Endothelial cell (in vitro differentiated cells): Measurements from ENCODE around the gene SIN3A. TPM values are rescaled to one million over a fixed set of nuclear protein-coding genes. Genes with fewer than 3 reads are reported as not detected.

ENCODE experiments used
- DNase-seq: peaks from one replicate; pipeline ENCODE4 v3.0.0; 2021; ENCODE audit warnings: low spot score
- H3K27ac Mint-ChIP-seq: one replicate; pipeline ENCODE4 v1.8.0; 2021; ENCODE audit warnings: mixed read lengths, inconsistent platforms; ENCODE audit not compliant: unreplicated experiment
- H3K27me3 Mint-ChIP-seq: one replicate; pipeline ENCODE4 v1.8.0; 2021; ENCODE audit warnings: mild to moderate bottlenecking, moderate library complexity, mixed read lengths, inconsistent platforms; ENCODE audit not compliant: unreplicated experiment
- H3K36me3 Mint-ChIP-seq: one replicate; pipeline ENCODE4 v1.8.0; 2021; ENCODE audit warnings: mild to moderate bottlenecking, low read depth, mixed read lengths, inconsistent platforms; ENCODE audit not compliant: unreplicated experiment
- H3K4me1 Mint-ChIP-seq: one replicate; pipeline ENCODE4 v1.8.0; 2021; ENCODE audit warnings: mild to moderate bottlenecking, mixed read lengths, inconsistent platforms; ENCODE audit not compliant: unreplicated experiment
- H3K4me3 Mint-ChIP-seq: one replicate; pipeline ENCODE4 v1.8.0; 2021; ENCODE audit warnings: mild to moderate bottlenecking, mixed read lengths, inconsistent platforms; ENCODE audit not compliant: unreplicated experiment
- H3K9me3 Mint-ChIP-seq: one replicate; pipeline ENCODE4 v1.8.0; 2021; ENCODE audit warnings: mixed read lengths, inconsistent platforms; ENCODE audit not compliant: unreplicated experiment
- CTCF ChIP-seq: fragments of 200-600 bp; sonication (generic); IDR thresholded peaks from one replicate; pipeline ENCODE4 v1.5.0; 2021; ENCODE audit warnings: antibody characterized with exemption; ENCODE audit not compliant: unreplicated experiment
- total RNA-seq: library from RNA; stranded (reverse); fragmentation: NEBNext Ultra II Directional; extraction: Animal tissue kit (Norgen Biotek cat#: 25700); gene quantifications from one replicate; pipeline ENCODE4 v1.2.1, GENCODE V29; 2021; ENCODE audit not compliant: unreplicated experiment

SIN3A gene
- total RNA-seq, 1 donor from 2014 or later: 67.3 TPM

GRCh38 chr15:75453703-75454470 lies 2.4 kb upstream of the SIN3A start:
- DNase-seq: peak; percentile 95

GRCh38 chr15:75452865-75453702 lies 1.6 kb upstream of the SIN3A start:
- peak overlapping the region; percentile 82 for H3K27ac Mint-ChIP-seq
- peaks cover 26% of the 10 kb centered on the region for H3K4me1 Mint-ChIP-seq
- peak; percentile 51 for DNase-seq
- H3K27me3 Mint-ChIP-seq: peaks cover 14% of the 10 kb centered on the region
- H3K4me3 Mint-ChIP-seq: peak overlapping the region; percentile 94
- no peak for TF ChIP-seq CTCF
- no peaks in the 10 kb centered on the region for H3K36me3 Mint-ChIP-seq
- no peaks in the 10 kb centered on the region for H3K9me3 Mint-ChIP-seq

More at GRCh38 chr15:75453703-75454470, 2.4 kb upstream of the SIN3A start:
- H3K27ac Mint-ChIP-seq: peak overlapping the region; percentile 83
- no peaks in the 10 kb centered on the region for H3K36me3 Mint-ChIP-seq
- H3K4me1 Mint-ChIP-seq: peaks cover 26% of the 10 kb centered on the region
- peak overlapping the region; percentile 94 for H3K4me3 Mint-ChIP-seq
- TF ChIP-seq CTCF: no peak
- H3K9me3 Mint-ChIP-seq: no peaks in the 10 kb centered on the region
- H3K27me3 Mint-ChIP-seq: peaks cover 14% of the 10 kb centered on the region

- no peak for TF ChIP-seq CTCF
- Mint-ChIP-seq H3K27ac (peak overlapping the region; percentile 82), H3K4me1 (peaks cover 26% of the 10 kb centered on the region), H3K36me3 (no peaks in the 10 kb centered on the region), H3K27me3 (peaks cover 14% of the 10 kb centered on the region), H3K9me3 (no peaks in the 10 kb centered on the region), H3K4me3 (peak overlapping the region; percentile 94)
- peak; percentile 60 for DNase-seq
These were observed 924 bp upstream of the SIN3A start for GRCh38 chr15:75452364-75452864.

- H3K27me3 Mint-ChIP-seq: peaks cover 14% of the 10 kb centered on the region
- peaks cover under 1% of the 10 kb centered on the region for H3K36me3 Mint-ChIP-seq
- no peak overlapping the region for H3K27ac Mint-ChIP-seq
- no peak for TF ChIP-seq CTCF
- H3K4me1 Mint-ChIP-seq: peaks cover 18% of the 10 kb centered on the region
- H3K9me3 Mint-ChIP-seq: no peaks in the 10 kb centered on the region
- DNase-seq: no peak
- H3K4me3 Mint-ChIP-seq: peak overlapping the region; percentile 83
These were observed 252 bp downstream of the SIN3A start for GRCh38 chr15:75451202-75451673.
